ENCODE results near the gene SLC38A7. TPM values are rescaled to one million over a fixed set of nuclear protein-coding genes. Genes with fewer than 3 reads are reported as not detected.

The SLC38A7 gene
- total and polyA plus RNA-seq, 2 experiments from 2014 or later: 13.9 to 27.8 TPM

DNA sequence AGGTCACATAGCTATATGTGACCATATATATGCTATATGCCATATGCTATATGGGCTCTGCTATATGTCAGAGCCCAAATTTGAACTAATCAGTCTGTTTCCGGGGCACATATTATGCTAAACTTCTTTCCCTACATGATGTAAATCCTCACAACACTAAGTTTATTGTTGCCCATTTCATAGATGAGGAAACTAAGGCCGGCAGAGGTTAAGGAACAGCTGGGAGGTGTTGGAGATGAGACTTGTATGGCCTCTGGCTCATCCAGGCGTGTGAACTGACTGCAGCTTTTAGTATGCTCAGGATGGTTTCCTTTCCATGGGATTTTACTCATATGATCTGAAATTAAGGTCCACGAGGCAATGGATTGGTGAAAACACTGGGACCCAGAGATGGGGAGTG is 37.5 kb downstream of the SLC38A7 start:
- Histone ChIP-seq H3K4me1 (ENCODE audit: insufficient read depth) (0 out of 2 replicates have a peak, but pooled peaks cover under 1% of the 10 kb centered on the region), H3K79me2 (replicated peaks; ENCODE audit: insufficient read depth) (no peaks in the 10 kb centered on the region), H4K20me1 (replicated peaks; ENCODE audit: insufficient read depth) (no peaks in the 10 kb centered on the region), H3K4me2 (no peak overlapping the region), H3K9me2 (ENCODE audit: insufficient read depth) (no peaks in the 10 kb centered on the region), H3K36me3 (ENCODE audit: insufficient read depth) (no peaks in the 10 kb centered on the region), H2AFZ (no peak overlapping the region), H3K4me3 (no peak overlapping the region), H3K27ac (ENCODE audit: low read depth) (no peak overlapping the region), H3F3A (replicated peaks; ENCODE audit: low read depth) (no peaks in the 10 kb centered on the region), H3K27me3 (ENCODE audit: insufficient read depth) (no peaks in the 10 kb centered on the region)
- peaks cover 14% of the 10 kb centered on the region for H3K27me3 Mint-ChIP-seq (ENCODE audit: insufficient read depth, low read depth, poor library complexity)
- TF ChIP-seq POLR2AphosphoS5 (IDR thresholded peaks at IDR 0.05; ENCODE audit: low read depth) (no peak), EZH2phosphoT487 (IDR thresholded peaks at IDR 0.05; ENCODE audit: unreplicated experiment) (no peak), ETS1 (IDR thresholded peaks at IDR 0.05) (no peak), ZNF331 (CRISPR knock-in tag; IDR thresholded peaks at IDR 0.05; ENCODE audit: low read depth) (no peak), STAT1 (IDR thresholded peaks at IDR 0.05; ENCODE audit: unreplicated experiment) (no peak), ZNF114 (CRISPR knock-in tag; IDR thresholded peaks at IDR 0.05) (no peak), EZH2 (IDR thresholded peaks at IDR 0.05; ENCODE audit: low read depth, unreplicated experiment) (no peak), JUNB (IDR thresholded peaks at IDR 0.05; ENCODE audit: unreplicated experiment) (no peak), CREB1 (CRISPR knock-in tag; IDR thresholded peaks at IDR 0.05; ENCODE audit: low read depth) (no peak), CTCF (conservative IDR thresholded peaks at IDR 0.05; ENCODE audit: low read depth in 2 of 2) (no peak), NANOG (IDR thresholded peaks at IDR 0.05; ENCODE audit: borderline replicate concordance) (no peak)
- TF ChIP-seq, protein P1, sequence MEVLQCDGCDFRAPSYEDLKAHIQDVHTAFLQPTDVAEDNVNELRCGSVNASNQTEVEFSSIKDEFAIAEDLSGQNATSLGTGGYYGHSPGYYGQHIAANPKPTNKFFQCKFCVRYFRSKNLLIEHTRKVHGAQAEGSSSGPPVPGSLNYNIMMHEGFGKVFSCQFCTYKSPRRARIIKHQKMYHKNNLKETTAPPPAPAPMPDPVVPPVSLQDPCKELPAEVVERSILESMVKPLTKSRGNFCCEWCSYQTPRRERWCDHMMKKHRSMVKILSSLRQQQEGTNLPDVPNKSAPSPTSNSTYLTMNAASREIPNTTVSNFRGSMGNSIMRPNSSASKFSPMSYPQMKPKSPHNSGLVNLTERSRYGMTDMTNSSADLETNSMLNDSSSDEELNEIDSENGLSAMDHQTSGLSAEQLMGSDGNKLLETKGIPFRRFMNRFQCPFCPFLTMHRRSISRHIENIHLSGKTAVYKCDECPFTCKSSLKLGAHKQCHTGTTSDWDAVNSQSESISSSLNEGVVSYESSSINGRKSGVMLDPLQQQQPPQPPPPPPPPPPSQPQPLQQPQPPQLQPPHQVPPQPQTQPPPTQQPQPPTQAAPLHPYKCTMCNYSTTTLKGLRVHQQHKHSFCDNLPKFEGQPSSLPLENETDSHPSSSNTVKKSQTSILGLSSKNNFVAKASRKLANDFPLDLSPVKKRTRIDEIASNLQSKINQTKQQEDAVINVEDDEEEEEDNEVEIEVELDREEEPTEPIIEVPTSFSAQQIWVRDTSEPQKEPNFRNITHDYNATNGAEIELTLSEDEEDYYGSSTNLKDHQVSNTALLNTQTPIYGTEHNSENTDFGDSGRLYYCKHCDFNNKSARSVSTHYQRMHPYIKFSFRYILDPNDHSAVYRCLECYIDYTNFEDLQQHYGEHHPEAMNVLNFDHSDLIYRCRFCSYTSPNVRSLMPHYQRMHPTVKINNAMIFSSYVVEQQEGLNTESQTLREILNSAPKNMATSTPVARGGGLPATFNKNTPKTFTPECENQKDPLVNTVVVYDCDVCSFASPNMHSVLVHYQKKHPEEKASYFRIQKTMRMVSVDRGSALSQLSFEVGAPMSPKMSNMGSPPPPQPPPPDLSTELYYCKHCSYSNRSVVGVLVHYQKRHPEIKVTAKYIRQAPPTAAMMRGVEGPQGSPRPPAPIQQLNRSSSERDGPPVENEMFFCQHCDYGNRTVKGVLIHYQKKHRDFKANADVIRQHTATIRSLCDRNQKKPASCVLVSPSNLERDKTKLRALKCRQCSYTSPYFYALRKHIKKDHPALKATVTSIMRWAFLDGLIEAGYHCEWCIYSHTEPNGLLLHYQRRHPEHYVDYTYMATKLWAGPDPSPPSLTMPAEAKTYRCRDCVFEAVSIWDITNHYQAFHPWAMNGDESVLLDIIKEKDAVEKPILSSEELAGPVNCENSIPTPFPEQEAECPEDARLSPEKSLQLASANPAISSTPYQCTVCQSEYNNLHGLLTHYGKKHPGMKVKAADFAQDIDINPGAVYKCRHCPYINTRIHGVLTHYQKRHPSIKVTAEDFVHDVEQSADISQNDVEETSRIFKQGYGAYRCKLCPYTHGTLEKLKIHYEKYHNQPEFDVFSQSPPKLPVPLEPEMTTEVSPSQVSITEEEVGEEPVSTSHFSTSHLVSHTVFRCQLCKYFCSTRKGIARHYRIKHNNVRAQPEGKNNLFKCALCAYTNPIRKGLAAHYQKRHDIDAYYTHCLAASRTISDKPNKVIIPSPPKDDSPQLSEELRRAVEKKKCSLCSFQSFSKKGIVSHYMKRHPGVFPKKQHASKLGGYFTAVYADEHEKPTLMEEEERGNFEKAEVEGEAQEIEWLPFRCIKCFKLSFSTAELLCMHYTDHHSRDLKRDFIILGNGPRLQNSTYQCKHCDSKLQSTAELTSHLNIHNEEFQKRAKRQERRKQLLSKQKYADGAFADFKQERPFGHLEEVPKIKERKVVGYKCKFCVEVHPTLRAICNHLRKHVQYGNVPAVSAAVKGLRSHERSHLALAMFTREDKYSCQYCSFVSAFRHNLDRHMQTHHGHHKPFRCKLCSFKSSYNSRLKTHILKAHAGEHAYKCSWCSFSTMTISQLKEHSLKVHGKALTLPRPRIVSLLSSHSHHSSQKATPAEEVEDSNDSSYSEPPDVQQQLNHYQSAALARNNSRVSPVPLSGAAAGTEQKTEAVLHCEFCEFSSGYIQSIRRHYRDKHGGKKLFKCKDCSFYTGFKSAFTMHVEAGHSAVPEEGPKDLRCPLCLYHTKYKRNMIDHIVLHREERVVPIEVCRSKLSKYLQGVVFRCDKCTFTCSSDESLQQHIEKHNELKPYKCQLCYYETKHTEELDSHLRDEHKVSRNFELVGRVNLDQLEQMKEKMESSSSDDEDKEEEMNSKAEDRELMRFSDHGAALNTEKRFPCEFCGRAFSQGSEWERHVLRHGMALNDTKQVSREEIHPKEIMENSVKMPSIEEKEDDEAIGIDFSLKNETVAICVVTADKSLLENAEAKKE (CRISPR knock-in tag; IDR thresholded peaks at IDR 0.05): no peak
- TF ChIP-seq, protein P2, sequence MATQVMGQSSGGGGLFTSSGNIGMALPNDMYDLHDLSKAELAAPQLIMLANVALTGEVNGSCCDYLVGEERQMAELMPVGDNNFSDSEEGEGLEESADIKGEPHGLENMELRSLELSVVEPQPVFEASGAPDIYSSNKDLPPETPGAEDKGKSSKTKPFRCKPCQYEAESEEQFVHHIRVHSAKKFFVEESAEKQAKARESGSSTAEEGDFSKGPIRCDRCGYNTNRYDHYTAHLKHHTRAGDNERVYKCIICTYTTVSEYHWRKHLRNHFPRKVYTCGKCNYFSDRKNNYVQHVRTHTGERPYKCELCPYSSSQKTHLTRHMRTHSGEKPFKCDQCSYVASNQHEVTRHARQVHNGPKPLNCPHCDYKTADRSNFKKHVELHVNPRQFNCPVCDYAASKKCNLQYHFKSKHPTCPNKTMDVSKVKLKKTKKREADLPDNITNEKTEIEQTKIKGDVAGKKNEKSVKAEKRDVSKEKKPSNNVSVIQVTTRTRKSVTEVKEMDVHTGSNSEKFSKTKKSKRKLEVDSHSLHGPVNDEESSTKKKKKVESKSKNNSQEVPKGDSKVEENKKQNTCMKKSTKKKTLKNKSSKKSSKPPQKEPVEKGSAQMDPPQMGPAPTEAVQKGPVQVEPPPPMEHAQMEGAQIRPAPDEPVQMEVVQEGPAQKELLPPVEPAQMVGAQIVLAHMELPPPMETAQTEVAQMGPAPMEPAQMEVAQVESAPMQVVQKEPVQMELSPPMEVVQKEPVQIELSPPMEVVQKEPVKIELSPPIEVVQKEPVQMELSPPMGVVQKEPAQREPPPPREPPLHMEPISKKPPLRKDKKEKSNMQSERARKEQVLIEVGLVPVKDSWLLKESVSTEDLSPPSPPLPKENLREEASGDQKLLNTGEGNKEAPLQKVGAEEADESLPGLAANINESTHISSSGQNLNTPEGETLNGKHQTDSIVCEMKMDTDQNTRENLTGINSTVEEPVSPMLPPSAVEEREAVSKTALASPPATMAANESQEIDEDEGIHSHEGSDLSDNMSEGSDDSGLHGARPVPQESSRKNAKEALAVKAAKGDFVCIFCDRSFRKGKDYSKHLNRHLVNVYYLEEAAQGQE (IDR thresholded peaks at IDR 0.05; ENCODE audit: unreplicated experiment): no peak
- no peaks in the 10 kb centered on the region for H3K9me3 Mint-ChIP-seq
- H3K27ac Mint-ChIP-seq: no peak overlapping the region
- H3K36me3 Mint-ChIP-seq (ENCODE audit: low read depth): no peaks in the 10 kb centered on the region
- no peak overlapping the region for H3K4me3 Mint-ChIP-seq
- H3K4me1 Mint-ChIP-seq: no peaks in the 10 kb centered on the region
- DNase-seq (ENCODE audit: low spot score): no peak
- no peak for ATAC-seq
